Suprapubic skin (tissue), 4 donors: ENCODE measurements around the gene PRPF19. TPM values are rescaled to one million over a fixed set of nuclear protein-coding genes. Genes with fewer than 3 reads are reported as not detected.

Experiments
- DNase-seq, 2 donors: peaks; one replicate each; pipeline ENCODE4 v3.0.0-alpha.2; 2019; ENCODE audit warnings: low spot score in 2 of 2
- H3K27ac ChIP-seq: fragments of 200-600 bp; sonication (generic); one replicate; pipeline ENCODE4 v1.5.1; 2019
- H3K27me3 ChIP-seq: fragments of 200-600 bp; sonication (generic); one replicate; pipeline ENCODE4 v1.5.1; 2019
- H3K36me3 ChIP-seq: fragments of 200-600 bp; sonication (generic); one replicate; pipeline ENCODE4 v1.5.1; 2019
- H3K4me1 ChIP-seq: fragments of 200-600 bp; sonication (generic); one replicate; pipeline ENCODE4 v1.5.1; 2019
- H3K4me3 ChIP-seq: fragments of 200-600 bp; sonication (generic); one replicate; pipeline ENCODE4 v1.5.1; 2019; ENCODE audit warnings: mild to moderate bottlenecking
- H3K9me3 ChIP-seq: fragments of 200-600 bp; sonication (generic); one replicate; pipeline ENCODE4 v1.5.1; 2019
- EP300 ChIP-seq: sonication (generic); formaldehyde crosslinking; IDR thresholded peaks from one replicate; pipeline ENCODE4 v1.6.1; 2017; ENCODE audit warnings: antibody characterized with exemption
- POLR2A ChIP-seq, 2 donors: fragments of 450-650 bp; IDR thresholded peaks; one replicate each; pipeline ENCODE4 v1.6.1; 2017; ENCODE audit warnings: antibody characterized with exemption in 2 of 2, mild to moderate bottlenecking in 2 of 2, moderate library complexity in 2 of 2
- POLR2AphosphoS5 ChIP-seq, 3 donors: sonication (generic); formaldehyde crosslinking; IDR thresholded peaks; one replicate each; pipeline ENCODE4 v1.6.1; 2017; ENCODE audit warnings: antibody characterized with exemption in 3 of 3
- WGBS: methylation state at CpG from one replicate; pipeline ENCODE4 v1.1.5; 2018; 5-methylcytosine and 5-hydroxymethylcytosine counted together
- total RNA-seq, 4 donors: library from RNA; depleted of rRNA; stranded (reverse); fragments of >200 nt; gene quantifications; one replicate each; pipeline ENCODE4 v1.1.0, GENCODE V29; 2016
- TF ChIP-seq, protein P1 (sequence below), 2 donors: fragments of 200-600 bp in 1 of 2; fragments of 450-650 bp in 1 of 2; sonication (generic) in 1 of 2; IDR thresholded peaks; one replicate each; pipeline ENCODE4 v1.5.1; 2016 to 2019; ENCODE audit warnings: antibody characterized with exemption in 2 of 2, mild to moderate bottlenecking in 1 of 2, moderate library complexity in 1 of 2

Gene PRPF19
- total RNA-seq, 4 donors from 2014 or later, result 101 to 153 (median 116) TPM

DNA sequence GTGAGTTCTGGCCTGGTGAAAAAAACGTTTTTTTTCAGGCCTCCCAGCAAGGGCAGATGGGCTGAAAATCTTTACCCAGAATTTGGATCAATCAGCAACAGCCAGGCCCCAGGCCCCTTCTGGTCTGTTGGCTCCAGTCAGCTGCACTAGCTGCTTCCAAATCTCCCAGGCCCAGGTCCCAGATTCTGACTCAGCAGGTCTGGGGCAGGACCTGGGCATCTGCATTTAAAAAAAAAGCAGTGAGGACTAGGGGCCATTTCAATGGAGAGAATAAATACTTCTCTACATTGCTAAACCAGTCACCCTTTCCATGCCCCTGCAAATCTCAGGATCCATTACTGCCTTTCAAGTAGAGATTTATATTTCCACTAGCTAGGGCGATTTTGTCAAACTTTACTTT lies 41.3 kb upstream of the PRPF19 start:
- Histone ChIP-seq H3K27ac (no peak overlapping the region), H3K4me1 (peaks cover 50% of the 10 kb centered on the region), H3K4me3 (no peak overlapping the region), H3K9me3 (no peaks in the 10 kb centered on the region), H3K27me3 (no peaks in the 10 kb centered on the region), H3K36me3 (no peaks in the 10 kb centered on the region)
- DNase-seq, result no peak
- TF ChIP-seq POLR2A (IDR thresholded peaks at IDR 0.05) (no peak), POLR2AphosphoS5 (IDR thresholded peaks at IDR 0.05) (no peak), EP300 (no peak)
- TF ChIP-seq, protein P1, sequence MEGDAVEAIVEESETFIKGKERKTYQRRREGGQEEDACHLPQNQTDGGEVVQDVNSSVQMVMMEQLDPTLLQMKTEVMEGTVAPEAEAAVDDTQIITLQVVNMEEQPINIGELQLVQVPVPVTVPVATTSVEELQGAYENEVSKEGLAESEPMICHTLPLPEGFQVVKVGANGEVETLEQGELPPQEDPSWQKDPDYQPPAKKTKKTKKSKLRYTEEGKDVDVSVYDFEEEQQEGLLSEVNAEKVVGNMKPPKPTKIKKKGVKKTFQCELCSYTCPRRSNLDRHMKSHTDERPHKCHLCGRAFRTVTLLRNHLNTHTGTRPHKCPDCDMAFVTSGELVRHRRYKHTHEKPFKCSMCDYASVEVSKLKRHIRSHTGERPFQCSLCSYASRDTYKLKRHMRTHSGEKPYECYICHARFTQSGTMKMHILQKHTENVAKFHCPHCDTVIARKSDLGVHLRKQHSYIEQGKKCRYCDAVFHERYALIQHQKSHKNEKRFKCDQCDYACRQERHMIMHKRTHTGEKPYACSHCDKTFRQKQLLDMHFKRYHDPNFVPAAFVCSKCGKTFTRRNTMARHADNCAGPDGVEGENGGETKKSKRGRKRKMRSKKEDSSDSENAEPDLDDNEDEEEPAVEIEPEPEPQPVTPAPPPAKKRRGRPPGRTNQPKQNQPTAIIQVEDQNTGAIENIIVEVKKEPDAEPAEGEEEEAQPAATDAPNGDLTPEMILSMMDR (IDR thresholded peaks at IDR 0.05), result no peak
- WGBS, result 43% methylated on average over 2 of the region's 2 CpGs

DNA sequence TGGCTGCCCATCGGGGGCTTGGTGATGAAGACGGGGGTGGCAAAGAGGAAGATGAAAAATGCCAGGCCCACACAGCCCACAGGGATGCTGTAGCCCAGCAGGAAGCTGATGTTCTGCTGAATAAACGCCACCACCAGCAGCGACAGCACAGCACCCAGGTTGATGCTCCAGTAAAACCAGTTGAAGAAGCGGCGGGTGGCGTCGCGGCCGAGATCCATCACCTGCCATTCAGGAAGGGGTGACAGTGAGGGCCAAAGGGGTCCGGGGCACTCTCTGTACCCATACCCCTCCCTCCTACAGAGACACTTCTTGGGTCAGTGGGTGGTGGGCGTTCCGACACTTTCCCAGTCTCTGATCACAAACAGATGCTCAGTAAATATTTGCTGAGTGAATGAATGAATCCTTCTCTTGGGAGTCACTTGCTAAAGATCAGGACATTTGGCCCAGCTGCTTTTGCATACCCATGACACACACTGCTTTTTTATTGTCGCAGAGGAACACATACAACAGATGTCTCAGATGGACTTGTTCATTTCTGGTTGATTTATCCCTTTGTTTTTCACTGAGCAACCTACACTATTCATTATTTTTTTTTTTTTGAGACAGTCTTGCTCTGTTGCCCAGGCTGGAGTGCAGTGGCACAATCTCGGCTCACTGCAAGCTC lies 40.3 kb upstream of the PRPF19 start:
- Histone ChIP-seq H3K4me1 (peaks cover 50% of the 10 kb centered on the region), H3K9me3 (no peaks in the 10 kb centered on the region), H3K36me3 (peaks cover 9% of the 10 kb centered on the region), H3K4me3 (no peak overlapping the region), H3K27me3 (no peaks in the 10 kb centered on the region), H3K27ac (no peak overlapping the region)
- TF ChIP-seq, protein P1 (IDR thresholded peaks at IDR 0.05), result no peak
- TF ChIP-seq POLR2AphosphoS5 (IDR thresholded peaks at IDR 0.05), result no peak
- TF ChIP-seq POLR2A (IDR thresholded peaks at IDR 0.05), result no peak
- no peak for TF ChIP-seq EP300
- DNase-seq, result no peak
- 75% methylated on average over 15 of the region's 15 CpGs for WGBS

DNA sequence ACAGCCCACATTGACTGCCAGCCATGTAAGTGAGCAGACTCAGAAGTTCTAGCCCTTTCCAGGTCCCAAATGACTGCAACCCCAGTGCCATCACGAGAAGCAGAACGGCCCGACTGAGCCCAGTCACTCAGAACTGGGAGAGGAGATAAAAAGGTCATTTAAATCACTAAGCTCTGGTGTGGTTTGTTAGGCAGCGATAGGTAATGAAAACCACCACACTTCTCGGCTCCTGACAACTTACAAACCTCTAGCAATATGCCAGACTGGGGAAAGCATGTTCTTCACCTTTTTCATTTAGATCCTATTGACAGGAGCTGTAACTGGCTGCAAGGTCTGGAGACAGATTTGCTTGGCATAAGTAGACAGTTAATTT lies 38.9 kb upstream of the PRPF19 start:
- Histone ChIP-seq H3K27me3 (no peaks in the 10 kb centered on the region), H3K9me3 (no peaks in the 10 kb centered on the region), H3K4me1 (peaks cover 39% of the 10 kb centered on the region), H3K27ac (no peak overlapping the region), H3K36me3 (peaks cover 20% of the 10 kb centered on the region), H3K4me3 (no peak overlapping the region)
- 97% methylated on average over 5 of the region's 5 CpGs for WGBS
- TF ChIP-seq, protein P1 (IDR thresholded peaks at IDR 0.05), result no peak
- TF ChIP-seq POLR2A (IDR thresholded peaks at IDR 0.05) (no peak), POLR2AphosphoS5 (IDR thresholded peaks at IDR 0.05) (no peak), EP300 (no peak)
- DNase-seq, result no peak

DNA sequence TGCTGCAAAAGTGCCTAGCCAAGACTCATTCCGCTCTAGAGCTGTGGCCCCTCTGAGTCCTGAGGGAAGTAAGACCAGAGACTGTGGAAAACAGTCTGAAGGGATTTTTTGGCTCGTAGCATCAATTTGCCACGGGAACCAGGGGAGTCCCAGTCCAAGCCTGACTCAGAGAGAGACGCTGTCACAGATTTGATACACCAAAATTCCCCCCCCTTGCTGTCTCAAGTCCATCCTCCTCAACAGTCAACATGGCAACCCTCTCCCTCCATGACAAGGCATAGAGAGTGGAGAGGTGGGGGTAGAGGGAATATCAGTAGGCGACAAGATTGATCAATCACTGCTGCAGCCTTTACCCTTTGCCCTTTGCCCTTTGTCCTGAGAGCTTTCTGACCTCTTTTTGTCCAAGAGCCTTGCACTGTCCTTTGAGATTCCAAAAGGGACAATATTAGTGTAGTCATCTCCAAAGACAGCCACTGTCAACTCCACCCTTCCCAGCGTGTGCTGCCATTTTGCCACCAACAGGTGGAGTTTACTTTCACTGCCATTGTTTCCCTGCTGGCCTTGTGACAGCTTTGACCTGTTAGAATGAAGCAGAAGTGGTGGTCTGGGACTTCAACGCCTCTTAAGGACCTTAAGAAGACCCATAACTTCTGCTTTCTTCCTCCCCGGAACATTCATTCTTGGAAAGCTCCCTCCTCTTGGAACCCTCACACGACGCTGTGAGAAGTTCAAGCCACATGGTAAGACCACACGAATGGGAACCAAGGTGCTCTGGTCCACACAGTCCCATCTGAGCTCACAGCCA lies 38.3 kb upstream of the PRPF19 start:
- Histone ChIP-seq H3K36me3 (peaks cover 20% of the 10 kb centered on the region), H3K27me3 (no peaks in the 10 kb centered on the region), H3K4me3 (no peak overlapping the region), H3K4me1 (peaks cover 35% of the 10 kb centered on the region), H3K9me3 (no peaks in the 10 kb centered on the region), H3K27ac (no peak overlapping the region)
- no peak for DNase-seq
- WGBS, result 89% methylated on average over 10 of the region's 11 CpGs
- TF ChIP-seq POLR2AphosphoS5 (IDR thresholded peaks at IDR 0.05), result no peak
- no peak for TF ChIP-seq EP300
- no peak for TF ChIP-seq POLR2A (IDR thresholded peaks at IDR 0.05)
- TF ChIP-seq, protein P1 (IDR thresholded peaks at IDR 0.05), result no peak

DNA sequence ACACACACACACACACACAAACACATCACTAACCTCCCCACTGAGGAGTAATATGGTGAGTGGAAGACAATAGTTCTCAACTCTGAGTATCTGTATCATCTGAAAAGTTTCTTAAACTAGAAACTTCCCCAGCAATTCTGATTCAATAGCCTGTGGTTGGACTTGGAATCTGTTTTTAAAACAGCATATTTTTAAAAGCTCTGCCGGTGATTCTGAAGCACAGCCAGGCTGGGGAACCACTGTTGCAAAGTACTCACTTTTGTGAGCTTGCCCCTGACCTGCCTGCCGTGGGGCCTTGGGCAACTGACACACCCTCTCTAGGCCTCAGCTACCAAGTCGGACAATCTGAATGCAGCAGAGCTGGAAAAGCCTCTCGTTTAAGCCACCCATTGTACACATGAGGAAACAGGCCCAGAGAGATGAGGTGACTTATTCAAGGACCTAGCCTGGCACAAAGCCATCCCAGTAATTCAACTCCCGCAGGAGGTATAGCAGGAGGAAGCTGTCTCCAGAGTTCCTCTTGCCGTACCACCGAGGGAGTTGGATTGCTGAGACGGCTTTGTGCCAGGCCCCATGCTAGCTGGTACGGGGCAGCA lies 36.7 kb upstream of the PRPF19 start:
- H3K9me3 ChIP-seq, result no peaks in the 10 kb centered on the region
- 44% methylated on average over 8 of the region's 9 CpGs for WGBS
- TF ChIP-seq POLR2A (IDR thresholded peaks at IDR 0.05) (no peak), EP300 (no peak), POLR2AphosphoS5 (IDR thresholded peaks at IDR 0.05) (no peak)
- TF ChIP-seq, protein P1 (IDR thresholded peaks at IDR 0.05), result no peak
- H3K27me3 ChIP-seq, result no peaks in the 10 kb centered on the region
- no peak overlapping the region for H3K4me3 ChIP-seq
- peaks cover 28% of the 10 kb centered on the region for H3K36me3 ChIP-seq
- no peak for DNase-seq
- peaks cover 31% of the 10 kb centered on the region for H3K4me1 ChIP-seq
- no peak overlapping the region for H3K27ac ChIP-seq
